ENCODE data around the gene RAPGEF6.
"Not testable (repeated sequence)": the region's sequence is repeated elsewhere in the genome, so short reads cannot be mapped to it uniquely, and the experiment has no call there.

Gene RAPGEF6

GRCh38 chr5:131634996-131635683 lies at the start of gene RAPGEF6:
TSS of gene RAPGEF6 (minus strand) at chr5:131635229. CDS start at chr5:131635030, 199 bp downstream.
- DNase-seq = peak; percentile 92 to 93

DNA sequence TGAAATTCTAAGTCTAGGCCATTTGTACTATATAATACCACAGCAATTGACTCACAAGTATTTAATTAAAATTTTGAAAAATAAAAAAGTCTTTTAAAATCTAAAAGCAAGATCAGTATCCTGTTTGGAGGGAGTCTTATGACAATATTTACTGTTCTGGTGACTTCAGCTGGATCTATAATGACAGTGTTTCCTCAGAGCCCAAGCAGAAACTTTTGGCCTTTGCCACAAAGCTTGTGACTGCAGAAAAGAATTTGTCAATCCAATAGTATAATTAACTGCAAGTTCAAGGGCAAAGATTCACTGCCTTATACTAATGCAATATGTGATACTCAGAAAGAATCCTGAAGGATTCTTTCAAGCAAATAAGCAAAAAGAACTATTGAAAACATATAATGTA lies 49.6 kb upstream of the RAPGEF6 start:
- no peak for DNase-seq

DNA sequence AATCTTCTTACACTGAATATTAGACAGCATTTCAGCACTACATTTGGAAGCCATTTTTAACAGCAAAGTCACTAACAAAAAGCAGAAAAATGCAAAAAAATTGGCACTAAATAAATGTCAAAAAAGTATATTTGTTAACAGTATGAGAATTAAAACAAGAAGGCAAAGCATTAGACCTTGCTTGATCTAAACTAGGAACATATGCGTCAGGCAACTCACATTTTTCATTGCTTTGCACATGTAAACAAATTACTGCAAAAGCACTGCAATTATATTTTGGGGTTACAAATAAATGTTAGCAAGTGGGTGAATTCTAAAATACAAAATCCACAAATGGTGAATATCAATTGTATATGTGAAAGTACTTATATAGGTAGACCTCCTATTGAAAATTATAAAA lies 49.0 kb upstream of the RAPGEF6 start:
- no peak for DNase-seq

DNA sequence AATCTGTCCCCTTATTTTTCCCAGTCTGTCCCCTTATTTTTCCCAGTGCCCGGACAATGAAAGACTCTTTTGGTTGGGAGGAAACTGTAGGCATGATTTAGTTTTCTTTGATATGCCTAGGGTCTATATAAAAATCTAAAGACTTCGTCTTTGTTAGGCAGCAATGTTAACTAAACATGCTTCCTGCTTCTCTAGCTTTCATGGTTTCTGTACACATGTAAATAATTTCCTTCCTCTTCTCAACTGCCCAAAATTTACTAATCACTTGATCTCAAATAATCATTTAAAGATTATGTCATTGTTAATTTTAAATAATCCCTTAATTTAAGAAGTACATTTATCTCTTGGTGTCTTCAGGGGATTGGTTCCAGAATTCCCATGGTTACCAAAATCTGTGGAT lies 47.8 kb upstream of the RAPGEF6 start:
- no peak for DNase-seq

DNA sequence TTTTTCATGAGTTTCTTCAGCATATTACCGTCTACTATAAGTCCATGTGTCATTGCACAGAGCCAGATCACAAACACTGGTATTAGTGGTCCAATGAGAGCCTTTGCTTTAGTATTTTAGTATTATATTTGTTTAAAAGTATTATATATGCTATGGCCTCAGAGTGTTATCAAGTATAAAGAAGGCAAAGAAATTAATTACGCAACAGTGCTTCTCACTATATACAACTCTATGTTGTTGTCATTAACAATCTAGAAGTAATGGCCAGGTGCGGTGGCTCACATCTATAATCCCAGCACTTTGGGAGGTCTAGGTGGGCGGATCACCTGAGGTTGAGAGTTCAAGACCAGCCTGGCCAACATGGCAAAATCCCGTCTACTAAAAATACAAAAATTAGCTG lies 47.1 kb upstream of the RAPGEF6 start:
- no peak for DNase-seq

DNA sequence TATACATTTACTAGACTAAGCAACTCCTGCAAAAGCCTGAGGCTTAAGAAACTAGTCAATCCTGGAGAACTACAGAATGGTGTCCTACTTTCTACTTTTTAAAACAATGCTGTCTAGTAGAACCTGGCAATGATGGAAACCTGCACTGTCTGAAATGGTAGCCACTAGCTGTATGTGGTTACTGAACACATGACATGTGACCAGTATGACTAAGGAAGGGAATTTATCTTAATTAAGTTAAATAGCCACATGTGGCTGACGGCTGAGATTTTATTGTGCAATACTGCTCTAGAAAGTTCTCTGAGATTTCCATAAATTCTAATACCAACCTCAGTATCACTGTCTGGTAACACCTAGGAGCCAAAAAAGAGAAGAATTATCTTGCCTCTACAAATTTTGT lies 44.9 kb upstream of the RAPGEF6 start:
- no peak for DNase-seq

DNA sequence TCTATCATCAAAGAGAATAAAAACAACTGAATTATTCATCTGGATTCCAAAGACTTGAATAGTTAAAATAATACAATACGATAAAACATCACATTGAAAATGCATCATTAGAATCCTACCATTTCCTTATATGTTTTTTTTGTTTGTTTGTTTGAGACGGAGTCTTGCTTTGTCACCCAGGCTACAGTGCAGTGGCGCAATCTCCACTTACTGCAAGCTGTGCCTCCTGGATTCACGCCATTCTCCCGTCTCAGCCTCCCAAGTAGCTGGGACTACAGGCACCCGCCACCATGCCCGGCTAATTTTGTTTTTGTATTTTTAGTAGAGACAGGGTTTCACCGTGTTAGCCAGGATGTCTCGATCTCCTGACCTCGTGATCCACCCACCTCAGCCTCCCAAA lies 43.2 kb upstream of the RAPGEF6 start:
- not testable (repeated sequence) for DNase-seq

DNA sequence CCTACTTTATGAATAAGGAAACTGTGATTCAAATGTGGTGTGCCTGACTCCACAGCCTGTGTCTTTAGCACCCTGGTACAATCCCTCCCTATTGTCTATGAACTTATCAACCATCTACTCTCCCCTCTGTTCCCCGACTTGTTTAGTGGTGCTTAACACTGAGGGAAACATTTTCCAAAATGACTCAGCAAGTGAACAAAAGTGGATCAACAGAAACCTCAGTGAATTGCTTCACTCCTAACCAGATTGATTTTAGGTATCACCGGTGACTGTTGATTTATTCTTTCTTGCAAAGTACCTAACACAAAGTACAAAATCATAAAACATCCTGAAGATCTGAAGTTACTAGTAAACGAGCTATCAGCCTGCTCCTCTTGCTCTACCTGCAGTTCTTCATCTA lies 42.1 kb upstream of the RAPGEF6 start:
- DNase-seq = no peak

GRCh38 chr5:131672776-131673175 lies 37.7 kb upstream of the RAPGEF6 start:
- DNase-seq = no peak

DNA sequence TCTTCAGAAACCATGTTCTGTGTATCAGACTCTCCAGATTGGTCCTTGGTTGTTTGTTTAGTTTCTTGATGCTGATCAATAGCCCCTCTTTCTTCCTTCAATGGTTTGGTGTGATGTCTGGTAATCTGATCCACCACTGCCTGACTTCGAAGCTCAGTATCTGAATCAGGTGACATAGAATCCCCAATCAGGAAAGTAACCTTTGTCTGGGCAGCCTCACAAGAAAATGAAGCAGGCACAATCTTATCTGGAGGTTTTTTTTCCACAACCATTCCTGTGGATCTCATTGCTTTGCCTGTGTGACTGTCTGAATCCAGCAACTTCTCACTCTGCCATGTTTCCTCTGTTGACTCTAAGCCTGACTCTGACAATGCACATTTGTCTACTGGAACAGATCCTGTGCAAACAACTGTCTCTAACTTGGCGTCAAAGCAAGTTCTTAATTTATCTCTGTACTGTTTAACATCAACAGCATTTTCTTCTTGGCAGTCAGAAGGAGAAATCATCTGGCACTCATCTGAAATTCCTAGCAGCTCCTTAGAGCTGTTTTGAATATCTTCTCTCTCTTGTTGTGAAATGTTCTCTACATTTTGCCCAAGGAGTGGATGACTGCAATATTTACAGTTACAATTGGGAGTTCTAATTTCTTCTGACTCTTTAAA lies 37.1 kb upstream of the RAPGEF6 start:
- DNase-seq = no peak

- DNase-seq = no peak
Observed at GRCh38 chr5:131671409-131671808, 36.4 kb upstream of the RAPGEF6 start.

GRCh38 chr5:131664929-131665328 lies 29.9 kb upstream of the RAPGEF6 start:
- no peak for DNase-seq

GRCh38 chr5:131661933-131662332 lies 26.9 kb upstream of the RAPGEF6 start:
- DNase-seq = no peak

- no peak for DNase-seq
Observed at GRCh38 chr5:131659841-131660240, 24.8 kb upstream of the RAPGEF6 start.

- no peak for DNase-seq
Observed at GRCh38 chr5:131659290-131659689, 24.3 kb upstream of the RAPGEF6 start.

DNA sequence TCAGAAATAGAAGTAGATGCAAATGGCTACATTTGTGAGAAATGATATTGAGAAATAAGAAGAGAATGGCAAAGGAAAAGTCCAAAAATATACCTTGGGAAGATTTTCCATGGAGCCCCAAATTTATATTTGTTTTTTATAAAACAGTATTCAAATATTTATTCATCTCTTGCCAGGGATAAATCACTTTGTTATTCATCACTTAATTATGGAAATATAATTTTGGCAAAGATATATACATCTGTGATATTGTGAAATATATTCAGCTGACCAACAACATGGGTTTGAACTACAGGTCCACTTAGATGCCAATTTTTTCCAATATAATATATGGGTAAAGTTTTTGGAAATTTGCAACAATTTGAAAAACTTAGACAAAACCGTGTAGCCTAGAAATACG lies 19.7 kb upstream of the RAPGEF6 start:
- no peak for DNase-seq

DNA sequence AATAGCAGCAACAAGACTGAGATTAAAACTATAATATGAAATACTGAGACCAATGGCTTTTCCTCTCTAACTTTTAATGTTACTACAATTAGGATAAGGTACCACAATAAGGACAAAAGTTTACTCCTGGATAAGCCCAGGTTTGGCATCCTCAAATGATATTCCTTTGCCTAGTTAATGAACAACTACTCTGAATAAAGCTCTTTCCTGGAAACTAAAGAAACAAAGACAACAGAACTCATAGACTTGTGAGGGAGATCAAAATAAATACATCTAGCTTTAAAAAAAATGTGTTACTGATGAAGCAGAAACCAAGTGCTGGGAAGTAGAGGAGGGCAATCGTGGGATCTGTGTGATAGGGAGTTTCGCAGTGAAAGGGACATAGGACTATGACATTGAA lies 19.3 kb upstream of the RAPGEF6 start:
- DNase-seq = no peak

- no peak for DNase-seq
Observed at GRCh38 chr5:131649161-131649560, 14.1 kb upstream of the RAPGEF6 start.

GRCh38 chr5:131647048-131647769 lies 12.2 kb upstream of the RAPGEF6 start:
- DNase-seq = no peak

- no peak for DNase-seq
Observed at GRCh38 chr5:131644822-131645221, 9.8 kb upstream of the RAPGEF6 start.

- DNase-seq = no peak
Observed at GRCh38 chr5:131644370-131644769, 9.3 kb upstream of the RAPGEF6 start.

DNA sequence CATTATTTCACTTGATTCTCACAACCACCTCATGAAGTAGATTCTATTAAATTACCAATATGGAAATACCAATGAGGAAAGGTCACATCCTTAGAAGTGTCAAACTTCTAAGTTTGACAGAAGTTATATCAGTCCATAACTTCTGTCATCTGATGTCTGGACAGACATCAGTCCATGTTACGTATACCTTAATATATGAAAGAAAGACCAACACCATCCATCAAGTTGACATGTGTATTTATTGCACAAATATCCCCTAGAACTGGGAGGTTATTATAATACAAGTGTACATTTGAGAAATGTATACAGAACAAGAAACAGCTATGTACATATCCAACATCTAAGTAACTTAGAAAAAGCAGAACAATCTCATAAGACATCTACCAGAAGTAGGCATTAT lies 6.5 kb upstream of the RAPGEF6 start:
- DNase-seq = no peak

- peak; percentile 40 to 46 for DNase-seq
Observed at GRCh38 chr5:131640043-131640856, 5.2 kb upstream of the RAPGEF6 start.

All from stimulated activated CD4-positive, alpha-beta T cell treated with anti-CD3 and anti-CD28 coated beads, Interleukin-2, amount 100 ng/mL, for 48 hours (primary cell).